ENCODE measurements around the gene THTPA.
"Not testable (repeated sequence)": the region's sequence is repeated elsewhere in the genome, so short reads cannot be mapped to it uniquely, and the experiment has no call there.

The THTPA gene

DNA sequence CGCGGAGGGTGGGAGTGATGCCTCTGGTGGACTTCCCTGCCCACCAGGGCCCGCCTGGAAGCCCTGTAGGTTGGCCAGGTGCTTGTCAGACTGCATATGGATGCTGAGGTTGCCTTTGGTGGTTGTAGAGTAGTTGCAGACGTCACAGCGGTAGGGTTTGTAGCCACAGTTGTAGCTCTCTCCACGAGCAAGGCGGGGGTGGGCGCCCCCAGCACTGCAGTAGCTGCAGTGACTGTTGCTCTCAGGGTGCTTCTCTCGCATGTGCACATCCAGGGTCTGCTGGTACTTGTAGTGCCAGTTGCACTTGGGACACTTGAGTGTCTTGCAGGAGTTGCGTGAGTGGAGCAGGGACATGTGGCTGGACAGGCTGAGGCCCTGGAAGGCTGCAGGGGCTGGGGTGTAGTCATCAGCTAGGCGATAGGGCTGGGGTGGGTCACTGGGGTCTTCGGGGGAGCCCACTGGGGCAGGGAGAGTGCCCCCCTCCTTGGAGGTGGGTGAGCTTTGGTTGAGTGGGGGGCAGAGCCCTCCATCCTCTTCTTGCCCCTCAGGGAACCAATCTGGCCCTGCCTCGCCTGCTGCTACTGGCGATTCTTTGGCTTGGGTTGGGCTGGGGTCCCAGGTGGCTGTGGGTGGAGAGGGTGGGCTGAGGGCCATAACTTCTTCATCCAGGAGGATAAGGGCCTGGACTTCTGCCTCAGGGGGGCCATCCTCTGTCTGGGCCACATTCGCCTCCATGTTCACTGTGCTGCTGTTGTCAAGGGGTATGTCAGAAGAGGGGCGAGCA, 22.2 kb upstream of the THTPA start:
- DNase-seq, result no peak

DNA sequence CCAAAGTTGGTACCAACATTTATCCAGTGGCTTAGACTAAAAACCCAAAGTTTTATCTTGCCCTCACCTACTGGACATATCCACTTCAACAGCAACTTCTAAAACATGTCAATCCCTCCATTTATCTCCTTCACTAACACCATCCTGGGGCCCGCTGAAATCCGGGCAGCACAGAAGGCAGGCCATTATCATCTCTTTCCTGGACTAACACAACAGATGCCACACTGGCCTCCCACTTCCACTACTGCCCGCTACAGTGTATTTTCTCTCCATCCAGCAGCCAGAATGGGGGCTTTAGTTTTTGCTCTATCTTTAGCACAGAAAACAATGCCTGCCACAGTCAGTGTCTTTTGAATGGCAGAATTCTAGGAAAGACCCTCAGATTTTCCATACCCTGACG, 20.1 kb upstream of the THTPA start:
- DNase-seq, result no peak

DNA sequence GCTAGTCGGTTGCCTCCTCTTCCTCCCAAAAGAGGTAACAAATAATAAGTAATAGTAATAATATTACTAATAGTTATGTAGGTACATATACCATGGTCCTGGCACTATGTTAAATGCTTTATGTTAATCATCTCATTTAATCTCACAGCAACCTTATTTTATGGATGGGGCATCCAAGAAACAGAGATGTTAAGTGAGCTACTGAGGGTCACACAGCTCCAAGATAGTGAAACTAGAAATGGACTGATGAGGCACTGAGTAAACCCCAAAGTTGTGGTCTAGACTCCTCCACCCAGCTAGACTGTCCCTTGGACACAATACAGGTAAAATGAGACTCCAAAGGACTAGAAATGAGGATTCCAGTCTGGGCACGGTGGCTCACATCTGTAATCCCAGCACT, 19.6 kb upstream of the THTPA start:
- no peak for DNase-seq

DNA sequence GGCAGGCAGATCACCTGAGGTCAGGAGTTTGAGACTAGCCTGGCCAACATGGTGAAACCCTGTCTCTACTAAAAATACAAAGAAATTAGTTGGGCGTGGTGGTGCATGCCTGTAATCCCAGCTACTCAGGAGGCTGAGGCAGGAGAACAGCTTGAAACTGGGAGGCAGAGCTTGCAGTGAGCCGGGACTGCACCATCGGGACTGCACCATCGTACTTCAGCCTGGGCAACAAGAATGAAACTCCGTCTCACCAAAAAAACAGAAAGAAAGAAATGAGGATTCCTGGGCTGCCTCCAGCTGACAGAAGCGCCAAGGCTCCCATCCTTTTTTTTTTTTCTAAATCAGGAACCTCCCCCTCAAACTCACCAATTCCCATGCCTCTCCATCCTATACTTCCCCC, 19.2 kb upstream of the THTPA start:
- not testable (repeated sequence) for DNase-seq

DNA sequence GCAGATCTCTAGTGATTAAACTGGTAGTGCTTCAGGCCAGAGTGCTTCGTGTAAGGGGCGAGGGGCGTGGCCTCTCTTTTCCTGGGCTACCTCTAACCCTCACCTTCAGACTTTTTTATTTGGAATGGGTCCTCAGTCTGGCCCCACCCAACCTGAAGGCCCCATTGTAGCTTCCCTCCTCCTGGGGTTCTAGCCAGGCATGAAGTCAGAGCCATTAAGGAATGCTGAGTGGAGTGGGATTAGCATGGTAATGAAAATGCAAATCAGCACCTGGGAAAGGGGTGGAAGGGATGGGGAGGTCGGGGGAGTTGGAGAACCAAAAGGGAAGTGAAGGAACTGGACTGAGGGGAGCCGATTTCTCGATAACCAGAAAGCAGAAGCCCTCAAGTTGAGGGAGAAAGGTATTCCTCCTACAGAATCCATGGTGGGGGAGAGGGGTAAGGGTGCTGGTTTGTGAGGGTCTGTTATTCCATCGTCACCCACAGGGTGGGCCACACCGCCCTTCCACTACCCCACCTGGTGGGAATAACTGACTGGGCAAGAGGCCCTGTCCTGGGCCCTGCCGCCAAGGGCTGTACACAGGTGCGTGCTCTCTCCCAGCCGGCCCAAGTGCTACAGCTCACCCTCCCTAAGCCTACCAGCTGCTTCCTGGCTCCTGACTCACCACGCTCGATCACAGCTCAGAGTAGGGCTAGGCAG, 18.6 kb upstream of the THTPA start:
- no peak for DNase-seq

DNA sequence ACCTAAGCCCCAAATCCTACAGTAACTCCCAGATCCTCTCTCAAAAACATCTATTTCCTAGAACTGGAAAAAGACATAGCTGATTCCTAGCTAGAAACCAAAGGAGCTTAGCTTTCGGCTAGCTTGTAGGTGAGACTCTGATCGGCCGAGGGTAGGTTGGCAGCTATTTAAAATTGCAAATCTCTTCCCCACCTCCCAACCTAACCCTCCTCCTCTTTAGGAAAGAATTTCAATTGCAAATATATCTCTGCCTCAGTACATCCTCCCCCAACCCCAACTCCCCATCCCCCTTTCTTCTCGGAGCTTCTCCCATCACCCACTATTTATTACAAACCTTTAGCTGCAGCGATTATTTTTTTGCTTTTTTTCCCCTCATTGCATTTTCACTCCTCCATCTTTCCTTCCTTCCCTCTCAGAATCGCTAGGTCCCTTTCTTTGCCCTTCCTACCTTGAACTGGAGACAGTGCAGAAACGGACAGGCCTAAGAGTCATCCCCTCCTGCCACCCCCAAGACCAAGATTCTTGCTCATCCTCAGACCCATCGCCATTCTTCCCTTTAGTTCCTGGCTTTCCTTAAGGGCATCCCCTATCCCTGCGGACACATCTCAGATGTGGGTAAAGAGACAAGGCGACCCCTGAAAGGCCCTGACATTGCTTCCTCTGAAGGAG, 17.9 kb upstream of the THTPA start:
- DNase-seq, result no peak

DNA sequence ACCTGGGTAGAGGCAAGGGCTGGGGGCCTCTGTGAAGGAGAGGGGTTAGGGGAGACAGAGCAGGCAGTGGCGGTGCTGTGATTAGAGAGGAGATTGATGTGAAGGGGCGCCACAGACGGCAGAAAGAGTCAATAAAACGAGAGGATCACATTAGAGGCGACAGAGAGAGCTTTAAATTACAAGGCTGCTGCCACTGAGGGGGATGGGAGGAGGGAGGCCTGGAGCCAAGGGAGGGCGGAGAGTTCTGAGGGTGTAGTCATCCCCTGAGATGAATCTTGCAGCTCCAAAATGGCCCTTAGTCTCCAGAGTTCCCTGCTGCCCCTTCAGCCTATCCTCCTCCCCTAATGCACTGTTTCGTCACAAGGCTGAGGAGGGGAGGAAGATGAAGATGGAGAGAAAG, 17.3 kb upstream of the THTPA start:
- DNase-seq, result no peak

DNA sequence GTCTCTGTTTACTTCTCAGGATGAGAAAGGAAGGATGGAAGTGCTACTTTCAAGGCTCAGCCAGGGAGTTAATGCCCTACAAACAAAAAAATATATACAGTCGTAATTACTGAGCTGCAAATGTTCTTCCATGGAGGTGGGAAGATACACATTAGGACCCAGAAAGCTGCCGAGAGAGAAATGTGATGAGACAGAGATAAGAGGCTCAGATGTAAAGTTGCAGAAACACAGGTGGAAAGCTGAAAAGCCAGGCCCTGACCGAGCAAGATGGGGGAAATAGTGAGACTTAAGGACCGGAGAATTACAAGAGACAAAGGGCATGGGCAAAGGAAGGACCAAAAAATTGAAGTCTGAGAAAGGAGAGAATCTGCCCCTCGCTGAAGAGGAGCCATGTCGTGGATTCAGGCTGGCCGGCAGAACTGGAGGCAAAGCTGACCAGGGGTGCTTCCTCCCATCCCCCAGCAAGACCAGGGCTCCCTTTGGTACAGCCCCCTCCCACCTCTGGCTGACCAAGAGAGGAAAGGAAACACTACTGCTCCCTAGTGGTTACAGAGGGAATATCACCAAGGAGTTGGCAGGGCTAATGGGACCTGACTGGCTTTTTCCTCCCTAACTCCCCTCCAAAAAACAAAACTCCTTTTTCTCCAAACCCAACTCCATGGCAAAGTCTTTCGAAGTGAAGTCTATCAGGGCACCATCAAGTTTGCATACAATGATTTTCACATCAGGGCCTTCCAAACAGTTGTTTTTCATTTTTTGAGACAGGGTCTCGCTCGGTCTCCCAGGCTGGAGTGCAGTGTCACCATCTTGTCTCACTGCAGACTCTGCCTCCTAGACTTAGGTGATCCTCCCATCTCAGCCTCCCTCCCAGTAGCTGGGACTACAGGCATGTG, 16.6 kb upstream of the THTPA start:
- peak; percentile 30 for DNase-seq

DNA sequence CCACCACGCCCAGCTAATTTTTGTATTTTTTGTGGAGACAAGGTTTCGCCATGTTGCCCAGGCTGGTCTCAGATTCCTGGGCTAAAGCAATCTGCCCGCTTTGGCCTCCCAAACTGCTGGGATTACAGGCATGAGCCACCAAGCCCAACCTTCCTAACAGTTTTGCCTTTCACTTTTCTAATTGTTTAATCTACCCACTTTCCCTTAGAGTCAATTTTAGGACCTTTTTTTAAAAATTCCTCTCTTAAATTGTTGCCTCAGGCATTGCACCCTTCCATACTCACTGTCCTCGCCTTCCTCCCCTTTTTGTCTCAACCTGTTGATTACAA, 16.0 kb upstream of the THTPA start:
- no peak for DNase-seq

DNA sequence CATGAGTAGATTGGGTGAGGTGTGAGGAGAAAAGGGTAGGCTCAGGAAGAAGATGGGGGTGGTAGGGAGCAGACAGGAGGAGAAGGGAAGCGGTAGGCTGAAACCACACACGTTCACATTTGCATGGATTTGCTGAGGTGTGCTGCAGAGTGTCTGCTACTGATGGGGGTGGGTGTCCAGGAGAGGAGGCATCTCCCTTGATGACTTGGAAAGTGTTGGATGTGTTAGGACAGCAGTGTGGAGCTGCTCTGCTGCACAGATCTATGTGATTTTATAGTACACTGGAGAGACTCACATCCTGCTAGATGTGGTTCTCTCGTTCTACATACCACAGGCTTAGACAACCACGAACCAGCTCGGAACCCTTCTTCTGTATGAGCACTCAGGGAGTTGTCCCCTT, 13.8 kb upstream of the THTPA start:
- DNase-seq, result no peak

DNA sequence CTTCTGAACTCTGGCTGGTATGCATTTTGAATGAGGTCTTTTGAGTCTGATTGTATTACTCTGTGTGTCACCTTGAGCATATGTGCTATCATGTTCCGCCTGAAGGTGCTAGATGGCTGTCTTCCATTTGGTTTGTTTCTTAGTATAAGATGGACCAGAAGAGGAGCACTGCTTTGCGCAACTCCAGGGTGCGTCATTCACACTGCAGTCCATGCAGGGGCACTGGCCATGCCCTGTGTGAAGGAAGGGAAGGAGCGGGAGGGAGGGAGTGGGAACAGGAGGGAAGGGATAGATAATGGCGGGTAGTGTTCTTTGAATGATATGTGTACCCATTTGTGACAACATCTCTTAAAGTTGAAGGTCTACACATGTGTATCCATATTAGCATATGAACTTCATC, 12.7 kb upstream of the THTPA start:
- DNase-seq, result no peak

DNA sequence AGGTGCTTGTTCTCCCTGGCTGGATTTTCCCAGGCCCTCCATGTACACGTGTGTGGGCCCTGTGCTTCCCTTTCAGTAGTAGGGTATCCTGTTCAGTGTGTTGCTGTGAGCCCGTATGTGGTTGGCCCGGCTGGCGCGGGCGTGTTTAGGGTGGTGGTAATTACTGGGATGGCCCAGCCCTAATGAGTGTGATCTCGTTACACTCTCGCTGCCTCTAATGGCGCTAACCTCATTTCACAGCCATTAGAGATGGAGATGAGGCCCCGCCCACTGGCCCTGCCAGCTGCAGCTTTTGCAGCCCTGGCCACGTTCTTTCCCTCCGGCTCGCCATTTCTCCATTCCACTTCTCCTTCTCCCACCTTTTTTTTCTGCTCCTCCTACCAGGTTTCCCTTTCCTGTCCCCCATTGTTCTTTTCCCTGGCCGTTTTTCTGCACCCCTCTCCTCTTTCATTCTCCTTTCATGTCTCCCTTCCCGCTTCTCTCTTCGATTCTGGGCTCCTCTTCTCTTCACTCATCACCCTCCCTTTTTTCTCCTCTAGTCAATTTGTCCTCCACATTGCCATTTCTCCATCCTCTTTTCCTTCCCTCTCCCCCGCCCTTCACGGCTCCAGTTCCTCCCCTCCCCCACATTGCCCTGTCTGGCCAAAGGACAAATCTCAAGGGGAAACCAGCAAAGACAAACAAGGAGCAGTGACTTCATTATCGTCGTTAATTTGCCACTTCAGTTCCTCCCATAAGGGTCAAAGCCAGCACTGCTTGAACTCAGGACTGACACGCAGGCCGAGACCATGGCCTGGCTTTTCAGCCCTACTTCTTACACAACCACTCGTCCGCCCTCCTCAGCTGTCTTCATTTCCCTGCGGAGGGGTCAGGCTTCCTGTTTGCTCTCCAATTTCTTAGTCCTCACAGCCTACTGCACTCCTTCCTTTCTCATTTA, 11.3 kb upstream of the THTPA start:
- no peak for DNase-seq

DNA sequence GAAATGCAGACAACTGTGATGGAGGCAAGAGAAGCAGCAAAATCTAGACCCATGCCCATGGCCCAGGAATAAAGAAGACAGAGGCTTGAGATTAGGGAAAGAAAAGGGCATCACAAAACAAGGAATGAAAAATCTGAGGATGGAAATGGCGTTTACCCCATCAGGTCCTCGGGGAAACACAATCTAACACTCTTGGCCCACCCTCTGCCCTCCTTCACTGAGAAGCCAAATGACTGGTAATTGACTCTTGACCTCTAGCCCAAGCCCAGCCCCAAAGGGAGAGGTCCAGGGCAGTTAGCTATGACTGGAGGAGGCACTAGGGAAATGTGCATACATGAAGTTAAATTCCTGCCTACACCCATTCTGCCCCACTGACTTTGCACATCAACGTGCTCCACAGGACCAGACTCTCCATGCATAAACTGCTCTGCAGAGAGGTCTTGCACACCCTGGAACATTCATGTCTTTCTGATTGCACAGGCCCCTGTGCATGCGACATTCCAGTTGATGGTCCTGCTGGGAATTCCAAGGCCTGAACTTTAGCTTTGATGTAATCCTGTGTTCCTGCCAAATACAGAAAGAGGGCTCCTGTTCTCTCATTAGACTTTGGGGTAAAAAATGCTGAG, 10.2 kb upstream of the THTPA start:
- no peak for DNase-seq

DNA sequence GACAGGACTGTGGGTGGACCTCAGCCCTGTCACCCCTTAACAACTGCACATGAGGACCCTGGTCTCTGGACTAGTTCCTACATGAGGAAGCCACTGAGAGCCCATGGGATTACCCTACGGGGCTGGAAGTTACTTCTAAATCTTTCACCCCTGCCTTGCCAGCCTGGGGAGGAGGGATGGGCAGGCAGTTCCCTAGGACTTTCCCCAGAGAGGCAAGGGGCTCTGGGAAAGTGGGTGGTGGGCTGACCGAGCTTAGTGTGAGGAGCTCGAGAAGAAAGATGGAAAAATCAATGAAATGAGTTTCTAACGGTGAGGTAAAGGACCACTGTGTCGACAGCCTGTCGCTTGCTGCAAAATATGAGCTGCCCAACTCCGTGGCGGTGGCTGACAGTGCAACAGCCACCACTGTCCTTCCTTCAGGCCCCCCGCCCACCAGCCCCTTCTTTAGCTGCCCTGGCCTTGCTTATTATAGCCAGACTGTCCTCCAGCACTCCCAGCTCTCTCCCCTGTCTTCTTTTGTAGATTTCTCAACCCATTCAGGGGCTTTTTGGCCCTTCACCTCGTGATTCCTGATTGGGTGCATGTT, 9.5 kb upstream of the THTPA start:
- no peak for DNase-seq

DNA sequence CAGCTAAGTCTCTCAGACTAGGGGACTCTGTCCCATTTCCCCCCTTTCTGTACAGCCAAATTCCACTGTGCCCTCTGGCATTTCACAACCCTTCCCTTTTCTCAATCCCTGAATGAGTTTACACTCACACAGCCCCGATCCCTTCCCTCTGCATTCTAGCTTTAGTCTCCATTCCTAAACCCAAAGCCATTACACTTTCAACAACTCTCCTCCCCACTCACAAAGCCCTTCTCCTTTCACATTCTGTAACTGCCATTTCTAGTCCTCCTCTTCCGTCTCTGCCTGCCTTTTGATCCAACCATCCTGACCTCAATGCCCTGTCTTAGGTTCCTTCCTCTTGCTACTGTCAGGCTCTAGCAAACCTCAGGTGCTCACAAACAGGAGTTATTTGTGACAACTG, 8.1 kb upstream of the THTPA start:
- no peak for DNase-seq

DNA sequence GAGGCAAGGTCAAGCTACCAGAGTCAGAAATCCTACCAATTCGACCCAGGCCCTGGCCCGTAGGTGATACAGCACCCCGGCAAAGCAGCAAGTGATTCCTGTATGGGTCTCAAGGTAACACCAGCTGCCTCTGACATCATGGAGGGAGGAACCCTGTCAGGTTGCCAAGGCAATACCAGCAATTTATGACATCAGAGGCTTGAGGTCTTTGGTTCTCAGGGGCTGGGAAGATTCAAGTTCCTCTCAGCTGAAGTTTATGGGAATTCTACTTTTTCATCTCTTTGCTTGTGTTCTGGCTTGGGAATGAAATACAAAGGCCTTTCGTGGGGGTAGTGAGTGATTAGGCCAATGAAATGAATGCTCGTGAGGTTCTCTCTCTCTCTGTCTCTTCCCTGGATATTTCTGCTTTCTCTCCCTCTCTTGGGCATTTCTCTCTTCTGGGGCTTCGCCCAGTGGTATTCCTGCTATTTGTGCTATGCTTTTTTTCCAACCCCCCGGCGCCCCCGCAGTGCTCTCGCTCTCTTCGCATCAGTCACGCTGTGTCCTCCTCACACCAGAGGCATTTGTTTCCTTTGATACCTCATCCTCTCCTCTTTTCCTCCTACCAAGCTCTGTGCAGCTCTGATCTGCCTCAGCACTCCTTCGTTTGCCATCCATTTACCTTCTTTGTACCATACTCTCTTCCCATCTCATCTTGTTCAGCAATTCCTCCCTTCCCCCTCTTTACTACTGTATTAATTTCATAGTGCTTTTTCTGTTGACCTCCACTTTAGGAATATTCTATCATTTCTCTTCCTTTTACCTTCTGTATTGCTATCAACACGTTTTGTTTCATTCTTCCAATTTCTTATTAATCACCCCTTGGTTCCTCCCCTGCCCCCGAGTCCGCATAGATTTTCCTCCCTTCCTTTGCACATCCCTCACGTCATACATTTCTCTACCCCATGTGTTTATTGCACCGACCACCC, 7.4 kb upstream of the THTPA start:
- no peak for DNase-seq

DNA sequence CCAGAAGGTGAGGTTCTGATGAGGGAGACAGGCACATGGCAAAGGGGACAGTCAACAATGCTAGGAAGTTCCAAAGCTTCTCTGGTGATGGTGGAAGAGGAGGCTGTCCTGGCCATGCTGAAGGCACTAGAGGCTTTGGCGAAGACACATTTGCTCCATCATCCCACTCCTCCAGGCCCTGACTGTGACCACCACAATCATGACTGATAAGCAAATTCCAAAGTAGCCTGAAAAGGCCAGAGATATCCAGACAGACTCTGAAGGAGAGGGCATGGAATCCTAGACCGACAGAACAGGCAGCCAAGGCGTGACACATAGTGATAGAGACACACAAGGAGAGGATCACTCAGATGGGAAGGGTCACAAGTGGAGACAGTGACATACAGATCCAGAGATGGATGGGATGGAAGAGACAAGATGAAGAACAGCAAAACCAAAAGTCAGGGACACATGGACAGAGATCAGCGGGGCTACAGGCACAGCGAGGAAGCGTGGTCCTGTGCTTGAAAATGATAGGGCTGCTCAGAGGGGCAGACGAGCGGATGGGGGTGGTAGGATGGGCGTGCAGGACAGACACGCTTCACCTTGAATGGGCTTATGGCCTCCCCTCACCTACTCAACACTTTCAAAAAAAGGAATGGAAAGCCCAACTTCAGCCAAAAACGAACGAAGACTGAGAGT, 5.8 kb upstream of the THTPA start:
- DNase-seq, result no peak

DNA sequence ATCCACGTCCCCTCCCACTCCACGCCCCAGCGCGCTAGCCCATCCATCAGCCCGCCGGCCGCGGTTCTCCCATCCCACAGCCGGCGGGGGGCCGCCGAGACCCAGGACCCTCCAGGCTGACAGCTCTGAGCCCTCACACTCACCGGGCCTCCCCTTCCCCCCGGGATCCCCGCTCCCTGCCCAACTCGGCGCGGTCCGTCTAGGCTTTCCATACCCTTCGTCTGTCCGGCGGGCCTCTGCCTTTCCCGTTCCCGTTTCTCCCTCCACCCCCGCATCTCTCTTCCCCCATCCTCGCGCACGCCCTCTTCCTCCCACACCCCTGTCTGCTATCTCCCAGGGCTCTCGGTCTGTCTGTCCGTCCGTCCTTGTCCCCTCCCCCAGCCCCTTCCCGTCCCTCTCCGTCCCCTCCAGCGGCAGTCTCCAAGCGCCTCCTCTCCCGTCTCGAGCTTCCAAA, 5.2 kb upstream of the THTPA start:
- no peak for DNase-seq
